OCI-LY7 (cell line): Measurements from ENCODE around the gene ZNF423.

Experiments
- EZH2phosphoT487 ChIP-seq: fragments of 200-600 bp; sonication (generic); IDR thresholded peaks from 2 replicates; pipeline ENCODE4 v1.6.1; 2018; ENCODE audit warnings: low read depth, borderline replicate concordance, mild to moderate bottlenecking, mixed run types, antibody characterized with exemption, low read length, moderate library complexity, mixed read lengths
- TF ChIP-seq, protein P1 (sequence below): fragments of 200-600 bp; sonication (generic); conservative IDR thresholded peaks from 2 replicates; pipeline ENCODE4 v1.5.1; 2014; ENCODE audit warnings: mild to moderate bottlenecking, antibody characterized with exemption, low read length, moderate library complexity, mixed read lengths

DNA sequence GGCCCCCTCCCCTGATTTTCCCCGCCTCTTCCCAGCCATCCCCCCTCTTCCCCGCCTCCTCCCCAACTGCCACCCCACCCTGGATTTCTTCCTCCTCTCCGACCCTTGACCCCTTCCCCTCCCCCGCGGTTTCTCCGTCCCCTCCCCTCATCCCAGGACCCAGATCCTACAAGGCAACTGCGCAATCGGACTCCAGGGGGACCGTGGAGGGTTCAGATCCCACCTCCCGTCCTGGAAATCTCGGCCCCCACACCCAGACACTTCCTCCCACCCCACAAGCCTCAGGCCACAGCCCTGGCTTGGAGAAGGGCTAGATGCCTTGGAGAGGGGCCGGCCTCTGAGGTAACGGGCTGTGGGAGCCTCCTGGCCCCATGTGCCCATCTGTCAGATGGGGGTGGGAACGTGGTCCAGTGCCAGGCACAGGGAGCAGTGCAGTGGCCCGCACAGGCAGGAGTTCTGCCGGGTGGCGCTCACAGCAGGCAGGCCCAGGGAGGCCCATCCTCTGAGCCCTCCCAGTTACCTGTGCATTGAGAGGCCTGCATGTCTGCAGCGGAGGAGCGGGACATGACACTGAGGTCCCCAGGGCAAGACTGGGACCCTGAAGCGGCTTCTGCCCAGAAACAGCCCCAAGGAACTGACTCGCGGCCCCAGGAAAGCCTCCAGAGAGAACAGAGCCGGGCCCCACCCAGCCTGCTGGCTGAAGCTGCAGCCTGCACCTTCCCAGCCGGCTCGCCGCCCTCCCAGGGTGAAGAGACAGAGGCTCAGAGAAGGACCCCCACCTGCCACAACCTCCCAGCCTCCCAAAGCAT, 16.7 kb downstream of the ZNF423 start:
- TF ChIP-seq, protein P1, sequence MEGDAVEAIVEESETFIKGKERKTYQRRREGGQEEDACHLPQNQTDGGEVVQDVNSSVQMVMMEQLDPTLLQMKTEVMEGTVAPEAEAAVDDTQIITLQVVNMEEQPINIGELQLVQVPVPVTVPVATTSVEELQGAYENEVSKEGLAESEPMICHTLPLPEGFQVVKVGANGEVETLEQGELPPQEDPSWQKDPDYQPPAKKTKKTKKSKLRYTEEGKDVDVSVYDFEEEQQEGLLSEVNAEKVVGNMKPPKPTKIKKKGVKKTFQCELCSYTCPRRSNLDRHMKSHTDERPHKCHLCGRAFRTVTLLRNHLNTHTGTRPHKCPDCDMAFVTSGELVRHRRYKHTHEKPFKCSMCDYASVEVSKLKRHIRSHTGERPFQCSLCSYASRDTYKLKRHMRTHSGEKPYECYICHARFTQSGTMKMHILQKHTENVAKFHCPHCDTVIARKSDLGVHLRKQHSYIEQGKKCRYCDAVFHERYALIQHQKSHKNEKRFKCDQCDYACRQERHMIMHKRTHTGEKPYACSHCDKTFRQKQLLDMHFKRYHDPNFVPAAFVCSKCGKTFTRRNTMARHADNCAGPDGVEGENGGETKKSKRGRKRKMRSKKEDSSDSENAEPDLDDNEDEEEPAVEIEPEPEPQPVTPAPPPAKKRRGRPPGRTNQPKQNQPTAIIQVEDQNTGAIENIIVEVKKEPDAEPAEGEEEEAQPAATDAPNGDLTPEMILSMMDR: no peak
- TF ChIP-seq EZH2phosphoT487: no peak
